HCT116 (cell line): ENCODE results near the gene MCF2L2. TPM values are rescaled to one million over a fixed set of nuclear protein-coding genes. Genes with fewer than 3 reads are reported as not detected.
"Not testable (repeated sequence)": the region's sequence is repeated elsewhere in the genome, so short reads cannot be mapped to it uniquely, and the experiment has no call there.

Source experiments
- ATAC-seq: fragments of 200-7000 bp; cut with Tn5 transposase; 2 replicates; pipeline ENCODE4 v1.9.1; 2020; ENCODE audit warnings: mild to moderate bottlenecking, moderate library complexity
- BruUV-seq: library from RNA; stranded (reverse); fragments of 400-500 nt; replicated peaks from 2 replicates; lab custom pipeline; 2021; lab: Mats Ljungman, UMichigan
- CTCF ChIA-PET: fragments of 300-600 bp; sonication (Branson Sonifier 250); formaldehyde crosslinking; loops from one replicate; lab custom pipeline; 2021; ENCODE audit warnings: antibody characterized with exemption; lab: Charles Lee
- POLR2A ChIA-PET: fragments of 300-600, 350-600 bp; sonication (Branson Sonifier 250); formaldehyde crosslinking; loops from one replicate; lab custom pipeline; 2021; ENCODE audit warnings: antibody characterized with exemption; lab: Charles Lee
- RAD21 ChIA-PET, 2 experiments: fragments of 300-600 bp; sonication (Branson Sonifier 250); formaldehyde crosslinking; loops; one replicate each; lab custom pipeline; 2023; ENCODE audit warnings: low total read pairs in 2 of 2; ENCODE audit not compliant: uncharacterized antibody in 2 of 2, unreplicated experiment in 2 of 2, low non-redundant PET in 1 of 2; lab: Charles Lee
- DNase-seq: peaks from one replicate; pipeline ENCODE4 v3.0.0-alpha.2; 2010; ENCODE audit warnings: low read depth, low spot score
- H2AFZ ChIP-seq: fragments of 200-600 bp; shearing (Covaris generic), sonication (generic); 2 replicates; pipeline ENCODE4 v1.6.1; 2017; ENCODE audit warnings: low read depth, mixed run types, mixed read lengths, antibody characterized with exemption, low read length; ENCODE audit not compliant: poor library complexity, severe bottlenecking
- H3K27ac ChIP-seq: 2 replicates; pipeline ENCODE4 v1.5.1; 2012; ENCODE audit warnings: low read depth, low read length
- H3K27me3 ChIP-seq: fragments of 200-600 bp; sonication (generic); 2 replicates; pipeline ENCODE4 v1.6.1; 2016; ENCODE audit warnings: mixed run types, low read length, mixed read lengths; ENCODE audit not compliant: insufficient read depth
- H3K36me3 ChIP-seq, 2 experiments: fragments of 200-500 bp in 1 of 2; fragments of 200-600 bp in 1 of 2; sonication (Bioruptor generic) in 1 of 2; sonication (generic) in 1 of 2; 2 replicates each; pipeline versions ENCODE4 v1.5.1 to v1.6.1; 2014 to 2016; ENCODE audit warnings: low read length in 2 of 2, inconsistent platforms in 1 of 2, mixed read lengths in 1 of 2, mixed run types in 1 of 2; ENCODE audit not compliant: insufficient read depth in 2 of 2, control insufficient read depth in 1 of 2
- H3K4me1 ChIP-seq, 2 experiments: fragments of 200-600 bp in 1 of 2; sonication (generic) in 1 of 2; 2 replicates each; pipeline versions ENCODE4 v1.5.1 to v1.6.1; 2012 to 2017; ENCODE audit warnings: low read length in 2 of 2, inconsistent platforms in 1 of 2, mild to moderate bottlenecking in 1 of 2, mixed read lengths in 1 of 2, mixed run types in 1 of 2, moderate library complexity in 1 of 2; ENCODE audit not compliant: insufficient read depth in 2 of 2, control insufficient read depth in 1 of 2
- H3K4me2 ChIP-seq: fragments of 200-600 bp; sonication (generic); 2 replicates; pipeline ENCODE4 v1.6.1; 2017; ENCODE audit warnings: mixed run types, low read length, mixed read lengths
- H3K4me3 ChIP-seq, 2 experiments: fragments of 200-600 bp in 1 of 2; sonication (generic) in 1 of 2; replicated peaks in 1 of 2; 2 replicates each; pipeline ENCODE4 v1.5.1; 2011 to 2016; ENCODE audit warnings: low read length in 2 of 2, control low read depth in 1 of 2, low read depth in 1 of 2, mild to moderate bottlenecking in 1 of 2, mixed read lengths in 1 of 2, mixed run types in 1 of 2
- H3K79me2 ChIP-seq: fragments of 200-600 bp; sonication (generic); 2 replicates; pipeline ENCODE4 v1.6.1; 2017; ENCODE audit warnings: mild to moderate bottlenecking, mixed run types, low read length, moderate library complexity, mixed read lengths; ENCODE audit not compliant: insufficient read depth
- H3K9ac ChIP-seq: fragments of 200-600 bp; sonication (generic); 2 replicates; pipeline ENCODE4 v1.6.1; 2016; ENCODE audit warnings: low read length, mixed read lengths
- H3K9me2 ChIP-seq: fragments of 200-600 bp; sonication (generic), shearing (Covaris generic); 2 replicates; pipeline ENCODE4 v1.6.1; 2017; ENCODE audit warnings: mixed run types, mild to moderate bottlenecking, moderate library complexity; ENCODE audit not compliant: insufficient read depth
- H3K9me3 ChIP-seq, 2 experiments: fragments of 200-500 bp in 1 of 2; fragments of 200-600 bp in 1 of 2; sonication (Bioruptor generic) in 1 of 2; sonication (generic) in 1 of 2; 2 replicates each; pipeline ENCODE4 v1.6.1; 2014 to 2017; ENCODE audit warnings: low read length in 2 of 2, mixed read lengths in 2 of 2, inconsistent platforms in 1 of 2, low read depth in 1 of 2, mild to moderate bottlenecking in 1 of 2, mixed run types in 1 of 2, moderate library complexity in 1 of 2; ENCODE audit not compliant: control insufficient read depth in 1 of 2, insufficient read depth in 1 of 2
- H4K20me1 ChIP-seq: fragments of 200-600 bp; sonication (generic), shearing (Covaris generic); 2 replicates; pipeline ENCODE4 v1.6.1; 2017; ENCODE audit warnings: mixed run types, mild to moderate bottlenecking, moderate library complexity; ENCODE audit not compliant: insufficient read depth
- CBX3 ChIP-seq: IDR thresholded peaks from 2 replicates; pipeline ENCODE4 v1.6.1; 2012; ENCODE audit warnings: low read depth
- EGR1 ChIP-seq: IDR thresholded peaks from 2 replicates; pipeline ENCODE4 v1.6.1; 2012; ENCODE audit warnings: low read depth
- EZH2 ChIP-seq: fragments of 200-600 bp; sonication (generic); IDR thresholded peaks from 2 replicates; pipeline ENCODE4 v1.6.1; 2017; ENCODE audit warnings: antibody characterized with exemption, mixed run types
- EZH2phosphoT487 ChIP-seq: fragments of 200-600 bp; IDR thresholded peaks from 2 replicates; pipeline ENCODE4 v1.6.1; 2018; ENCODE audit warnings: antibody characterized with exemption, borderline replicate concordance
- FOSL1 ChIP-seq: IDR thresholded peaks from 2 replicates; pipeline ENCODE4 v1.6.1; 2012; ENCODE audit warnings: low read depth
- MAX ChIP-seq: IDR thresholded peaks from 2 replicates; pipeline ENCODE4 v1.6.1; 2012
- POLR2AphosphoS5 ChIP-seq: IDR thresholded peaks from 2 replicates; pipeline ENCODE4 v1.6.1; 2011; ENCODE audit warnings: mild to moderate bottlenecking, low read depth, low read length, moderate library complexity
- REST ChIP-seq: IDR thresholded peaks from 2 replicates; pipeline ENCODE4 v1.6.1; 2012; ENCODE audit warnings: low read depth
- SIN3A ChIP-seq: IDR thresholded peaks from 2 replicates; pipeline ENCODE4 v1.6.1; 2012; ENCODE audit warnings: low read depth
- SRF ChIP-seq: IDR thresholded peaks from 2 replicates; pipeline ENCODE4 v1.6.1; 2012; ENCODE audit warnings: low read depth
- TCF7L2 ChIP-seq: IDR thresholded peaks from 2 replicates; pipeline ENCODE4 v1.7.0; 2011; ENCODE audit warnings: borderline replicate concordance, inconsistent platforms; ENCODE audit not compliant: insufficient read depth, insufficient read length; ENCODE audit errors: extremely low read depth
- YY1 ChIP-seq: IDR thresholded peaks from 2 replicates; pipeline ENCODE4 v1.6.1; 2011; ENCODE audit warnings: low read length, low read depth, moderate library complexity, mild to moderate bottlenecking; ENCODE audit not compliant: insufficient replicate concordance; ENCODE audit errors: extremely low read depth
- ZBTB33 ChIP-seq: IDR thresholded peaks from 2 replicates; pipeline ENCODE4 v1.6.1; 2011; ENCODE audit warnings: mild to moderate bottlenecking, low read length, moderate library complexity; ENCODE audit not compliant: insufficient replicate concordance; ENCODE audit errors: extremely low read depth
- ZNF274 ChIP-seq: fragments of 200-500 bp; sonication (Bioruptor generic); IDR thresholded peaks from 2 replicates; pipeline ENCODE4 v1.6.1; 2014; ENCODE audit warnings: mild to moderate bottlenecking, low read depth, low read length, inconsistent platforms
- intact Hi-C: fragments of 100-400 bp; cut with micrococcal nuclease; formaldehyde crosslinking; loops from 2 replicates; pipeline ENCODE4 v1.10.0; 2022
- total RNA-seq: library from RNA; stranded (reverse); gene quantifications from one replicate; pipeline ENCODE4 v1.2.1, GENCODE V29; 2021; ENCODE audit not compliant: unreplicated experiment

Gene MCF2L2
- total RNA-seq, 1 experiment from 2014 or later, result 1.5 TPM

- H3K27ac ChIP-seq, H3K9me3 ChIP-seq, H4K20me1 ChIP-seq, RAD21 ChIA-PET, H2AFZ ChIP-seq, BruUV-seq, ATAC-seq, H3K4me1 ChIP-seq, H3K27me3 ChIP-seq, H3K9ac ChIP-seq, POLR2A ChIA-PET, H3K36me3 ChIP-seq, H3K4me3 ChIP-seq, H3K4me2 ChIP-seq, DNase-seq, H3K79me2 ChIP-seq, H3K9me2 ChIP-seq: not testable (repeated sequence)
- CTCF ChIA-PET, result interaction anchor here (1.3 kb wide), 1 partner anchor 14 kb away, joined by 3 read pairs; no protein-coding TSS in a partner anchor
- intact Hi-C loops, result loop anchor here (5.0 to 10.0 kb wide), 2 partner anchors 417 to 819 kb away; partner anchors contain the start of gene PARL
Measured at GRCh38 chr3:183465710-183466109, 37.3 kb upstream of the MCF2L2 start.

- TF ChIP-seq SIN3A (no peak), ZBTB33 (no peak), EZH2 (no peak), SRF (no peak), EZH2phosphoT487 (no peak), ZNF274 (no peak), YY1 (no peak), POLR2AphosphoS5 (no peak), REST (no peak), EGR1 (no peak), TCF7L2 (no peak), FOSL1 (no peak), MAX (no peak), CBX3 (no peak)
- Histone ChIP-seq H3K4me3 (no peak overlapping the region), H3K79me2 (no peaks in the 10 kb centered on the region), H2AFZ (no peak overlapping the region), H3K4me1 (peaks cover 3 to 5% of the 10 kb centered on the region in 2 experiments; a peak in 3 of 4 replicates), H4K20me1 (no peaks in the 10 kb centered on the region), H3K9me3 (no peaks in the 10 kb centered on the region), H3K9me2 (no peaks in the 10 kb centered on the region), H3K4me2 (no peak overlapping the region), H3K9ac (no peak overlapping the region), H3K27me3 (no peaks in the 10 kb centered on the region), H3K36me3 (no peaks in the 10 kb centered on the region), H3K27ac (no peak overlapping the region)
- ATAC-seq, result no peak
- BruUV-seq, result no TSS peak
- ChIA-PET RAD21 (no interaction called here), POLR2A (no interaction called here), CTCF (no interaction called here)
- intact Hi-C loops, result loop anchor here (10.0 kb wide), 1 partner anchor 820 kb away; no protein-coding TSS in a partner anchor
- no peak for DNase-seq
Measured at GRCh38 chr3:183464480-183464879, 36.1 kb upstream of the MCF2L2 start.
